ENCODE measurements around the gene EMC9. TPM values are rescaled to one million over a fixed set of nuclear protein-coding genes. Genes with fewer than 3 reads are reported as not detected.

Gene EMC9
- total RNA-seq, 1 donor from 2014 or later, result 14.0 TPM

DNA sequence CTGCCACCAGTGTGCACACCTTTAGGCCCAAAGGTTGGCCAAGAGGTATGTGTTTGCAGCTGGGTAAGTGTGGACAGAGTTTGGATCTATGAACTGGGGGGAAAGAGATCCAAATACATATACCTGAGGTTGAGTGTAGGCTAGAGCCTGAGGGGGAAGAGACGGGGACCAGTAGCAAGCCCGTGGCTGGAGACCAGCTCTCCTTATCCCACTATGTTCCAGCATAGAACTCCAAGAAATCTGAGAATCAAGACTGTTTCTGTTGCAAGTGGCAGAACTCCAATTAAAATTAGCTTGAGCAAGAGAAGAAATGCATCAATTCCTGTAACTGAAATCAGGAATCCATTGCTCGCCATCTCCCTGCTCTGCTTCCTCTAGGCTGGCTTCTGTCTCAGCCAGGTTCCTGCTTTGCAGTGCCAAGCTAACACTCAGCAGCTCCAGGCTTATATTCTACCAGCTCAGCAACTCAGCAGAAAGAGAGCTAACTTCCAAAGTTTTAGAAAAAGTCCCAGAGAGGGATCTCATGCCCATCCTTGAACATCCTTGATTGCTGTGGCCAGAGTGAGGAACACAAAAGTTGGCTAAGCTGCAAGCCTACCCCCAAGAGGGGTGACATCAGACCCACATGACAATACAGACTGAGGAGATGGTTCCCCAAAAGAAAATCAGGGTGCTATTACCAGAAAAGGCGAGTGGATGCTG lies 48.7 kb downstream of the EMC9 start:
- peak overlapping the region; percentile 97 for H3K27ac Mint-ChIP-seq (ENCODE audit: unreplicated experiment)
- no peaks in the 10 kb centered on the region for H3K27me3 Mint-ChIP-seq (ENCODE audit: low read depth)
- no peaks in the 10 kb centered on the region for H3K9me3 Mint-ChIP-seq (ENCODE audit: low read depth)
- H3K4me3 Mint-ChIP-seq (ENCODE audit: unreplicated experiment), result no peak overlapping the region
- DNase-seq (ENCODE audit: low spot score), result no peak
- peaks cover 35% of the 10 kb centered on the region for H3K4me1 Mint-ChIP-seq (ENCODE audit: low read depth)
- H3K36me3 Mint-ChIP-seq (ENCODE audit: low read depth), result peaks cover 10% of the 10 kb centered on the region
- TF ChIP-seq, protein P1, sequence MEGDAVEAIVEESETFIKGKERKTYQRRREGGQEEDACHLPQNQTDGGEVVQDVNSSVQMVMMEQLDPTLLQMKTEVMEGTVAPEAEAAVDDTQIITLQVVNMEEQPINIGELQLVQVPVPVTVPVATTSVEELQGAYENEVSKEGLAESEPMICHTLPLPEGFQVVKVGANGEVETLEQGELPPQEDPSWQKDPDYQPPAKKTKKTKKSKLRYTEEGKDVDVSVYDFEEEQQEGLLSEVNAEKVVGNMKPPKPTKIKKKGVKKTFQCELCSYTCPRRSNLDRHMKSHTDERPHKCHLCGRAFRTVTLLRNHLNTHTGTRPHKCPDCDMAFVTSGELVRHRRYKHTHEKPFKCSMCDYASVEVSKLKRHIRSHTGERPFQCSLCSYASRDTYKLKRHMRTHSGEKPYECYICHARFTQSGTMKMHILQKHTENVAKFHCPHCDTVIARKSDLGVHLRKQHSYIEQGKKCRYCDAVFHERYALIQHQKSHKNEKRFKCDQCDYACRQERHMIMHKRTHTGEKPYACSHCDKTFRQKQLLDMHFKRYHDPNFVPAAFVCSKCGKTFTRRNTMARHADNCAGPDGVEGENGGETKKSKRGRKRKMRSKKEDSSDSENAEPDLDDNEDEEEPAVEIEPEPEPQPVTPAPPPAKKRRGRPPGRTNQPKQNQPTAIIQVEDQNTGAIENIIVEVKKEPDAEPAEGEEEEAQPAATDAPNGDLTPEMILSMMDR (IDR thresholded peaks at IDR 0.05), result no peak

DNA sequence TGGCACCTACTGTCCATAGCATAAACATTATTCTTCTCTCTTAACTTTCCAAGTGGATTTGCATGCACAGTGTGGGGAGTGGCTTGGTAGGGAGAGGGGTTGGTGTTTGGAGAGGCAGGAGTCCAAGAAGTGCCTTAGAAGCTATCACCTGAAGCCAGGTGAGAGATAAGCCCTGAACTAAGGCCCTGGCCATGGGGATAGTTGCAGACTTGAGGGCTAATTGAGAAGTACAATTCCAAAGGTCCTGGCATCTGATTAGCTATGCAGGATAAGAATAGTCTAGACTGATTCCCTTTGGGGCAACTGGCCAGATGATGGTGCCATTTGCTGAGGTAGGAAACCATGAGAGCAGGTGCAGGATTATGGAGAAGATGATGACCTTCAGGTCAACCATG lies 49.3 kb downstream of the EMC9 start:
- Mint-ChIP-seq H3K4me1 (ENCODE audit: low read depth) (peaks cover 35% of the 10 kb centered on the region), H3K36me3 (ENCODE audit: low read depth) (peaks cover 10% of the 10 kb centered on the region), H3K9me3 (ENCODE audit: low read depth) (no peaks in the 10 kb centered on the region), H3K27me3 (ENCODE audit: low read depth) (peaks cover under 1% of the 10 kb centered on the region), H3K4me3 (ENCODE audit: unreplicated experiment) (no peak overlapping the region), H3K27ac (ENCODE audit: unreplicated experiment) (no peak overlapping the region)
- TF ChIP-seq, protein P1 (IDR thresholded peaks at IDR 0.05), result no peak
- no peak for DNase-seq (ENCODE audit: low spot score)

DNA sequence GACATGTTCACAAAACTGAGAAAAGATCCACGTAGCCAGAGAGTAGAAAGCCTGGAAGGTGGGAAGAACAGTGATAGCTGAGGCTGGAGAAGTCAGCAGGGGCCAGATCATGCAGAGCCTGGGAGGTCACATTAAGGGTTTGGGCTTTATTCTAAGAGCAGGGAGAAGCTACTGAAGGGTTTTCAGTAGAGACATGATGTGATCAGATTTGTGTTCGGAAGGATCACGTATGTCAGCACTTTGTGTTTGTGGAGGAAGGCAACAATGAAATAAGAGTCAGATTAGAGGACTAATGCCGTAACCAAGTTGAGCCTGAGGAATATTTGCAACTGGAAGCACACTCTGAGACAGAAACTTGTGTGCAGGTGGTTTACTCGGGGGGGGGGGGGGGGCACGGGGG lies 51.5 kb downstream of the EMC9 start:
- no peak overlapping the region for H3K27ac Mint-ChIP-seq (ENCODE audit: unreplicated experiment)
- peaks cover 4% of the 10 kb centered on the region for H3K27me3 Mint-ChIP-seq (ENCODE audit: low read depth)
- no peak overlapping the region for H3K4me3 Mint-ChIP-seq (ENCODE audit: unreplicated experiment)
- peaks cover 17% of the 10 kb centered on the region for H3K4me1 Mint-ChIP-seq (ENCODE audit: low read depth)
- no peaks in the 10 kb centered on the region for H3K9me3 Mint-ChIP-seq (ENCODE audit: low read depth)
- H3K36me3 Mint-ChIP-seq (ENCODE audit: low read depth), result no peaks in the 10 kb centered on the region
- TF ChIP-seq, protein P1 (IDR thresholded peaks at IDR 0.05), result no peak
- no peak for DNase-seq (ENCODE audit: low spot score)

Small RNA genes within 50 kb of the gene (microRNA-seq; reads per million reads assigned to microRNA genes)
- gene MIR7703 (ENCODE audit: borderline number of aligned reads), result not detected

Other genes starting within 250 kb of the EMC9 start
- gene DHRS4, start 187.8 kb downstream of the EMC9 start, total RNA-seq, result 16.8 to 18.2 TPM (median 16.9 TPM) in 3 replicates
- gene DHRS4L2, start 152.7 kb downstream of the EMC9 start, total RNA-seq, result 11.9 to 17.7 TPM (median 13.9 TPM) in 3 replicates
- gene CARMIL3, start 89.6 kb downstream of the EMC9 start, total RNA-seq, result 0.34 to 0.60 TPM (median 0.54 TPM) in 3 replicates
- not detected in 3 replicates for gene CPNE6, start 70.0 kb downstream of the EMC9 start, total RNA-seq
- gene PCK2, start 47.3 kb downstream of the EMC9 start, total RNA-seq, result 18.7 to 126 TPM (median 118 TPM) in 3 replicates
- 30.7 to 41.5 TPM (median 32.9 TPM) in 3 replicates for gene DCAF11, start 26.8 kb downstream of the EMC9 start, total RNA-seq
- 1.2 to 1.6 TPM (median 1.3 TPM) in 3 replicates for gene NRL, start 26.6 kb downstream of the EMC9 start, total RNA-seq
- 0.27 TPM in 1 of 3 replicates, not detected in the others for gene FITM1, start 10.9 kb downstream of the EMC9 start, total RNA-seq
- gene PSME1, start 5.4 kb downstream of the EMC9 start, total RNA-seq, result 59.2 to 76.1 TPM (median 64.9 TPM) in 3 replicates
- 53.6 to 78.7 TPM (median 59.7 TPM) in 3 replicates for gene PSME2, start 5.0 kb upstream of the EMC9 start, total RNA-seq
- gene RNF31, start 5.9 kb upstream of the EMC9 start, total RNA-seq, result 38.8 to 50.6 TPM (median 45.8 TPM) in 3 replicates
- 28.9 to 38.4 TPM (median 37.8 TPM) in 3 replicates for gene IRF9, start 19.7 kb upstream of the EMC9 start, total RNA-seq
- 4.4 to 7.9 TPM (median 5.0 TPM) in 3 replicates for gene REC8, start 30.5 kb upstream of the EMC9 start, total RNA-seq
- gene IPO4, start 47.2 kb upstream of the EMC9 start, total RNA-seq, result 26.7 to 46.2 TPM (median 27.4 TPM) in 3 replicates
- 60.3 to 92.0 TPM (median 61.0 TPM) in 3 replicates for gene TM9SF1, start 53.9 kb upstream of the EMC9 start, total RNA-seq
- gene TSSK4, start 64.1 kb upstream of the EMC9 start, total RNA-seq, result 0.46 TPM in 1 of 3 replicates, not detected in the others
- 33.1 to 36.1 TPM (median 35.3 TPM) in 3 replicates for gene CHMP4A, start 71.9 kb upstream of the EMC9 start, total RNA-seq
- gene MDP1, start 74.5 kb upstream of the EMC9 start, total RNA-seq, result 23.2 to 25.7 TPM (median 23.6 TPM) in 3 replicates
- gene NEDD8, start 90.8 kb upstream of the EMC9 start, total RNA-seq, result 154 to 169 TPM (median 159 TPM) in 3 replicates
- gene GMPR2, start 91.3 kb upstream of the EMC9 start, total RNA-seq, result 43.1 to 66.5 TPM (median 47.9 TPM) in 3 replicates
- gene TINF2, start 101.0 kb upstream of the EMC9 start, total RNA-seq, result 60.1 to 85.5 TPM (median 72.6 TPM) in 3 replicates
- 3.2 to 5.0 TPM (median 3.3 TPM) in 3 replicates for gene TGM1, start 121.6 kb upstream of the EMC9 start, total RNA-seq
- gene RABGGTA, start 130.0 kb upstream of the EMC9 start, total RNA-seq, result 27.0 to 34.9 TPM (median 27.4 TPM) in 3 replicates
- gene DHRS1, start 158.2 kb upstream of the EMC9 start, total RNA-seq, result 25.6 to 41.4 TPM (median 29.3 TPM) in 3 replicates
- gene NOP9, start 158.3 kb upstream of the EMC9 start, total RNA-seq, result 19.4 to 30.4 TPM (median 20.7 TPM) in 3 replicates
- not detected in 3 replicates for gene CIDEB, start 166.4 kb upstream of the EMC9 start, total RNA-seq
- 8.8 to 18.4 TPM (median 9.1 TPM) in 3 replicates for gene LTB4R2, start 168.5 kb upstream of the EMC9 start, total RNA-seq
- 6.1 to 12.0 TPM (median 7.3 TPM) in 3 replicates for gene LTB4R, start 169.9 kb upstream of the EMC9 start, total RNA-seq
- gene ADCY4, start 193.5 kb upstream of the EMC9 start, total RNA-seq, result 1.5 to 5.2 TPM (median 3.3 TPM) in 3 replicates
- 0.80 to 1.3 TPM (median 0.90 TPM) in 3 replicates for gene RIPK3, start 198.4 kb upstream of the EMC9 start, total RNA-seq
- 93.4 to 99.2 TPM (median 97.7 TPM) in 3 replicates for gene NFATC4, start 226.6 kb upstream of the EMC9 start, total RNA-seq

Data from chondrocyte (in vitro differentiated cells).